NCI-H345 treated with DMSO at 0.1 percent for 48 hours (cell line): ENCODE measurements around the gene SRGAP3.
A peak's percentile ranks its signal among the peaks of the same experiment; 100 is the strongest.

Experiments used
- DNase-seq: peaks from one replicate; lab custom pipeline; 2025; ENCODE audit not compliant: unreplicated experiment; lab: John Stamatoyannopoulos, UW

The SRGAP3 gene

GRCh38 chr3:9226326-9226725 lies 23.1 kb downstream of the SRGAP3 start:
- no peak for DNase-seq

GRCh38 chr3:9225268-9225667 lies 24.2 kb downstream of the SRGAP3 start:
- DNase-seq = no peak

- no peak for DNase-seq
Observed at GRCh38 chr3:9224490-9224889, 25.0 kb downstream of the SRGAP3 start.

GRCh38 chr3:9223672-9224071 lies 25.8 kb downstream of the SRGAP3 start:
- DNase-seq = no peak

- DNase-seq = no peak
Observed at GRCh38 chr3:9222956-9223639, 26.3 kb downstream of the SRGAP3 start.

- no peak for DNase-seq
Observed at GRCh38 chr3:9222049-9222448, 27.4 kb downstream of the SRGAP3 start.

- DNase-seq = no peak
Observed at GRCh38 chr3:9218514-9218846, 31.0 kb downstream of the SRGAP3 start.

GRCh38 chr3:9217784-9218513 lies 31.5 kb downstream of the SRGAP3 start:
- no peak for DNase-seq

- DNase-seq = no peak
Observed at GRCh38 chr3:9216736-9217135, 32.7 kb downstream of the SRGAP3 start.

GRCh38 chr3:9214599-9214998 lies 34.8 kb downstream of the SRGAP3 start:
- no peak for DNase-seq

GRCh38 chr3:9214185-9214584 lies 35.3 kb downstream of the SRGAP3 start:
- no peak for DNase-seq

- DNase-seq = peak; percentile 63
Observed at GRCh38 chr3:9213019-9213634, 36.3 kb downstream of the SRGAP3 start.

- DNase-seq = no peak
Observed at GRCh38 chr3:9211155-9211950, 38.1 kb downstream of the SRGAP3 start.

- DNase-seq = no peak
Observed at GRCh38 chr3:9209777-9210176, 39.7 kb downstream of the SRGAP3 start.

GRCh38 chr3:9208605-9209152 lies 40.8 kb downstream of the SRGAP3 start:
- DNase-seq = no peak

- no peak for DNase-seq
Observed at GRCh38 chr3:9207116-9207763, 42.2 kb downstream of the SRGAP3 start.

- DNase-seq = no peak
Observed at GRCh38 chr3:9206287-9206686, 43.2 kb downstream of the SRGAP3 start.

- DNase-seq = no peak
Observed at GRCh38 chr3:9205345-9206143, 43.9 kb downstream of the SRGAP3 start.

- DNase-seq = no peak
Observed at GRCh38 chr3:9204253-9204992, 45.0 kb downstream of the SRGAP3 start.
